Myocyte (in vitro differentiated cells): ENCODE data around the gene LTC4S. TPM values are rescaled to one million over a fixed set of nuclear protein-coding genes. Genes with fewer than 3 reads are reported as not detected.
A peak's percentile ranks its signal among the peaks of the same experiment; 100 is the strongest.
"Not testable (repeated sequence)": the region's sequence is repeated elsewhere in the genome, so short reads cannot be mapped to it uniquely, and the experiment has no call there.

Experiments used
- DNase-seq: peaks from one replicate; pipeline ENCODE4 v3.0.0-alpha.2; 2012; ENCODE audit warnings: low read depth
- total RNA-seq: library from RNA; depleted of rRNA; stranded (reverse); fragments of >200 nt; gene quantifications from 2 replicates; pipeline ENCODE4 v1.2.3, GENCODE V29; 2014

The LTC4S gene
- total RNA-seq, 1 donor from 2014 or later: 1.0 TPM

GRCh38 chr5:179769271-179769670, 24.5 kb upstream of the LTC4S start:
- DNase-seq: no peak

GRCh38 chr5:179769796-179770195, 24.0 kb upstream of the LTC4S start:
- no peak for DNase-seq

GRCh38 chr5:179771311-179771895, 22.4 kb upstream of the LTC4S start:
- DNase-seq: no peak

GRCh38 chr5:179772351-179772750, 21.4 kb upstream of the LTC4S start:
- no peak for DNase-seq

GRCh38 chr5:179773686-179774040, 20.1 kb upstream of the LTC4S start:
- DNase-seq: no peak

- DNase-seq: no peak
Observed at GRCh38 chr5:179774442-179774841, 19.3 kb upstream of the LTC4S start.

- DNase-seq: no peak
Observed at GRCh38 chr5:179776411-179776938, 17.3 kb upstream of the LTC4S start.

- DNase-seq: no peak
Observed at GRCh38 chr5:179777456-179777855, 16.3 kb upstream of the LTC4S start.

- DNase-seq: no peak
Observed at GRCh38 chr5:179777909-179778308, 15.9 kb upstream of the LTC4S start.

- DNase-seq: no peak
Observed at GRCh38 chr5:179778591-179778990, 15.2 kb upstream of the LTC4S start.

- no peak for DNase-seq
Observed at GRCh38 chr5:179779826-179780225, 14.0 kb upstream of the LTC4S start.

GRCh38 chr5:179780362-179780761, 13.4 kb upstream of the LTC4S start:
- no peak for DNase-seq

- DNase-seq: no peak
Observed at GRCh38 chr5:179781846-179782245, 11.9 kb upstream of the LTC4S start.

- DNase-seq: no peak
Observed at GRCh38 chr5:179783128-179783527, 10.7 kb upstream of the LTC4S start.

- no peak for DNase-seq
Observed at GRCh38 chr5:179786861-179787260, 6.9 kb upstream of the LTC4S start.

- DNase-seq: peak; percentile 55
Observed at GRCh38 chr5:179788193-179788854, 5.5 kb upstream of the LTC4S start.

GRCh38 chr5:179789278-179789677, 4.5 kb upstream of the LTC4S start:
- DNase-seq: not testable (repeated sequence)

- DNase-seq: no peak
Observed at GRCh38 chr5:179791881-179792611, 1.7 kb upstream of the LTC4S start.

- DNase-seq: no peak
Observed at GRCh38 chr5:179792612-179793467, 946 bp upstream of the LTC4S start.

- no peak for DNase-seq
Observed at GRCh38 chr5:179794171-179794570, 385 bp downstream of the LTC4S start.

GRCh38 chr5:179794575-179794974, 789 bp downstream of the LTC4S start:
- DNase-seq: no peak
